CD4-positive, alpha-beta memory T cell (primary cell): ENCODE data around the gene ARSI. TPM values are rescaled to one million over a fixed set of nuclear protein-coding genes. Genes with fewer than 3 reads are reported as not detected.

Experiments used
- CTCF ChIA-PET: fragments of 350-600 bp; sonication (Branson Sonifier 250); formaldehyde crosslinking; loops from one replicate; lab custom pipeline; 2021; ENCODE audit warnings: inconsistent platforms; ENCODE audit not compliant: partially characterized antibody; lab: Charles Lee
- POLR2A ChIA-PET: fragments of 350-600 bp; sonication (Branson Sonifier 250); formaldehyde crosslinking; loops from one replicate; lab custom pipeline; 2021; ENCODE audit not compliant: partially characterized antibody; lab: Charles Lee
- DNase-seq, 5 donors: peaks; one replicate each; pipeline versions ENCODE4 v3.0.0 to v3.0.0-alpha.2; 2020 to 2022; ENCODE audit warnings: mixed read lengths in 1 of 5
- H3K27ac ChIP-seq: one replicate; pipeline ENCODE4 v1.7.0; 2013; ENCODE audit warnings: low read depth, low read length
- H3K27me3 ChIP-seq: 2 replicates; pipeline ENCODE4 v1.7.0; 2013; ENCODE audit warnings: mild to moderate bottlenecking, low read length, moderate library complexity; ENCODE audit not compliant: insufficient read depth
- H3K36me3 ChIP-seq: 2 replicates; pipeline ENCODE4 v1.7.0; 2013; ENCODE audit warnings: mild to moderate bottlenecking, low read length, moderate library complexity; ENCODE audit not compliant: insufficient read depth
- H3K4me1 ChIP-seq: 2 replicates; pipeline ENCODE4 v1.7.0; 2013; ENCODE audit warnings: mild to moderate bottlenecking, low read length, moderate library complexity; ENCODE audit not compliant: insufficient read depth
- H3K4me3 ChIP-seq, 2 donors: one replicate each; pipeline ENCODE4 v1.7.0; 2013; ENCODE audit warnings: low read length in 2 of 2, mild to moderate bottlenecking in 1 of 2
- H3K9me3 ChIP-seq, 2 donors: one replicate each; pipeline ENCODE4 v1.7.0; 2013; ENCODE audit warnings: low read length in 2 of 2, control low read depth in 1 of 2; ENCODE audit not compliant: control insufficient read depth in 1 of 2
- H3K27ac Mint-ChIP-seq, 7 donors: one replicate each; pipeline ENCODE4 v1.8.0; 2020 to 2021; ENCODE audit warnings: mixed read lengths in 7 of 7, mild to moderate bottlenecking in 6 of 7, inconsistent platforms in 3 of 7, moderate library complexity in 3 of 7
- H3K27me3 Mint-ChIP-seq, 2 donors: one replicate each; pipeline ENCODE4 v1.8.0; 2020 to 2021; ENCODE audit warnings: mixed read lengths in 2 of 2
- H3K36me3 Mint-ChIP-seq, 2 donors: one replicate each; pipeline ENCODE4 v1.8.0; 2020 to 2021; ENCODE audit warnings: mixed read lengths in 2 of 2, inconsistent platforms in 1 of 2, mild to moderate bottlenecking in 1 of 2
- H3K4me1 Mint-ChIP-seq, 4 donors: one replicate each; pipeline ENCODE4 v1.8.0; 2020 to 2021; ENCODE audit warnings: mixed read lengths in 4 of 4, mild to moderate bottlenecking in 1 of 4
- H3K4me3 Mint-ChIP-seq, 8 donors: one replicate each; pipeline ENCODE4 v1.8.0; 2020 to 2021; ENCODE audit warnings: mixed read lengths in 8 of 8, mild to moderate bottlenecking in 7 of 8, moderate library complexity in 6 of 8, inconsistent platforms in 3 of 8
- H3K9me3 Mint-ChIP-seq, 8 donors: one replicate each; pipeline ENCODE4 v1.8.0; 2020 to 2021; ENCODE audit warnings: mixed read lengths in 8 of 8, mild to moderate bottlenecking in 5 of 8, inconsistent platforms in 3 of 8, moderate library complexity in 1 of 8
- intact Hi-C: fragments of 100-400 bp; cut with micrococcal nuclease; formaldehyde crosslinking; loops from one replicate; pipeline ENCODE4 v1.15.1; 2023
- polyA plus RNA-seq, 2 donors: library from polyadenylated mRNA; unstranded; fragments of 300-500 nt; fragmentation: Illumina TruSeq; gene quantifications; one replicate each; pipeline ENCODE4 v1.2.3, GENCODE V29; 2021
- total RNA-seq, 2 experiments: library from RNA; stranded (reverse); gene quantifications; one replicate each; pipeline ENCODE4 v1.2.3, GENCODE V29; 2021

The ARSI gene
- total and polyA plus RNA-seq, 4 experiments from 2014 or later = not detected

GRCh38 chr5:150297236-150297890, 5.3 kb downstream of the ARSI start:
- H3K9me3 Mint-ChIP-seq = peaks cover 0 to 1% (median 0%) of the 10 kb centered on the region in 8 donors
- ChIA-PET POLR2A (no interaction called here), CTCF (no interaction called here)
- intact Hi-C loops = no loop called here
- no peaks in the 10 kb centered on the region for H3K36me3 ChIP-seq
- DNase-seq = no peak
- H3K27ac Mint-ChIP-seq = no peak overlapping the region
- H3K4me1 ChIP-seq = no peaks in the 10 kb centered on the region
- peaks cover 0 to 6% (median 3%) of the 10 kb centered on the region in 4 donors for H3K4me1 Mint-ChIP-seq
- no peaks in the 10 kb centered on the region for H3K36me3 Mint-ChIP-seq
- H3K4me3 Mint-ChIP-seq = no peak overlapping the region
- H3K9me3 ChIP-seq = no peaks in the 10 kb centered on the region
- H3K4me3 ChIP-seq = no peak overlapping the region
- peaks cover 10 to 22% of the 10 kb centered on the region in 2 donors for H3K27me3 Mint-ChIP-seq
- no peak overlapping the region for H3K27ac ChIP-seq
- H3K27me3 ChIP-seq = peaks cover 11% of the 10 kb centered on the region

- Mint-ChIP-seq H3K4me3 (no peak overlapping the region), H3K27ac (no peak overlapping the region), H3K36me3 (no peaks in the 10 kb centered on the region), H3K9me3 (peaks cover 0 to 1% (median 0%) of the 10 kb centered on the region in 8 donors), H3K27me3 (peaks cover 7 to 19% of the 10 kb centered on the region in 2 donors), H3K4me1 (peaks cover 0 to 1% (median under 1%) of the 10 kb centered on the region in 4 donors)
- peaks cover 7% of the 10 kb centered on the region for H3K27me3 ChIP-seq
- no peaks in the 10 kb centered on the region for H3K36me3 ChIP-seq
- no peak for DNase-seq
- H3K9me3 ChIP-seq = no peaks in the 10 kb centered on the region
- H3K27ac ChIP-seq = no peak overlapping the region
- H3K4me3 ChIP-seq = no peak overlapping the region
- intact Hi-C loops = no loop called here
- H3K4me1 ChIP-seq = no peaks in the 10 kb centered on the region
- ChIA-PET POLR2A (no interaction called here), CTCF (no interaction called here)
Measured at GRCh38 chr5:150296496-150296895, 6.2 kb downstream of the ARSI start.

GRCh38 chr5:150295741-150296486, 6.8 kb downstream of the ARSI start:
- intact Hi-C loops = no loop called here
- Histone ChIP-seq H3K4me1 (no peaks in the 10 kb centered on the region), H3K27ac (no peak overlapping the region), H3K4me3 (no peak overlapping the region), H3K9me3 (no peaks in the 10 kb centered on the region), H3K36me3 (no peaks in the 10 kb centered on the region), H3K27me3 (peaks cover 1% of the 10 kb centered on the region)
- H3K9me3 Mint-ChIP-seq = peaks cover 0 to 1% (median 0%) of the 10 kb centered on the region in 8 donors
- no peaks in the 10 kb centered on the region for H3K36me3 Mint-ChIP-seq
- no peaks in the 10 kb centered on the region for H3K4me1 Mint-ChIP-seq
- no peak for DNase-seq
- peaks cover 5 to 13% of the 10 kb centered on the region in 2 donors for H3K27me3 Mint-ChIP-seq
- no peak overlapping the region for H3K4me3 Mint-ChIP-seq
- CTCF ChIA-PET = no interaction called here
- no peak overlapping the region for H3K27ac Mint-ChIP-seq
- POLR2A ChIA-PET = no interaction called here

- H3K4me1 Mint-ChIP-seq = no peaks in the 10 kb centered on the region
- intact Hi-C loops = no loop called here
- peaks cover 5 to 8% of the 10 kb centered on the region in 2 donors for H3K27me3 Mint-ChIP-seq
- Histone ChIP-seq H3K36me3 (no peaks in the 10 kb centered on the region), H3K9me3 (no peaks in the 10 kb centered on the region), H3K4me1 (no peaks in the 10 kb centered on the region), H3K27me3 (no peaks in the 10 kb centered on the region), H3K27ac (no peak overlapping the region), H3K4me3 (no peak overlapping the region)
- no peaks in the 10 kb centered on the region for H3K36me3 Mint-ChIP-seq
- peaks cover 0 to 1% (median 0%) of the 10 kb centered on the region in 8 donors for H3K9me3 Mint-ChIP-seq
- H3K4me3 Mint-ChIP-seq = no peak overlapping the region
- ChIA-PET CTCF (no interaction called here), POLR2A (no interaction called here)
- DNase-seq = no peak
- no peak overlapping the region for H3K27ac Mint-ChIP-seq
Measured at GRCh38 chr5:150295172-150295634, 7.5 kb downstream of the ARSI start.

GRCh38 chr5:150294551-150295071, 8.1 kb downstream of the ARSI start:
- no peaks in the 10 kb centered on the region for H3K36me3 Mint-ChIP-seq
- peaks cover 0 to 1% (median 0%) of the 10 kb centered on the region in 8 donors for H3K9me3 Mint-ChIP-seq
- H3K4me3 Mint-ChIP-seq = no peak overlapping the region
- Histone ChIP-seq H3K4me1 (no peaks in the 10 kb centered on the region), H3K4me3 (no peak overlapping the region), H3K27me3 (no peaks in the 10 kb centered on the region), H3K27ac (no peak overlapping the region), H3K9me3 (no peaks in the 10 kb centered on the region), H3K36me3 (no peaks in the 10 kb centered on the region)
- CTCF ChIA-PET = no interaction called here
- peaks cover 4% of the 10 kb centered on the region in 2 donors for H3K27me3 Mint-ChIP-seq
- no peak overlapping the region for H3K27ac Mint-ChIP-seq
- POLR2A ChIA-PET = no interaction called here
- DNase-seq = no peak
- intact Hi-C loops = no loop called here
- no peaks in the 10 kb centered on the region for H3K4me1 Mint-ChIP-seq

- no peak for DNase-seq
- H3K36me3 ChIP-seq = no peaks in the 10 kb centered on the region
- intact Hi-C loops = no loop called here
- Mint-ChIP-seq H3K4me3 (no peak overlapping the region), H3K9me3 (peaks cover 0 to 1% (median 0%) of the 10 kb centered on the region in 8 donors), H3K4me1 (no peaks in the 10 kb centered on the region), H3K27ac (no peak overlapping the region), H3K27me3 (peaks cover 2 to 4% of the 10 kb centered on the region in 2 donors), H3K36me3 (no peaks in the 10 kb centered on the region)
- no peaks in the 10 kb centered on the region for H3K4me1 ChIP-seq
- POLR2A ChIA-PET = no interaction called here
- H3K9me3 ChIP-seq = no peaks in the 10 kb centered on the region
- H3K4me3 ChIP-seq = no peak overlapping the region
- CTCF ChIA-PET = no interaction called here
- H3K27ac ChIP-seq = no peak overlapping the region
- H3K27me3 ChIP-seq = no peaks in the 10 kb centered on the region
Measured at GRCh38 chr5:150293091-150293941, 9.4 kb downstream of the ARSI start.
